Natural killer cell (primary cell): Measurements from ENCODE around the gene KNTC1. TPM values are rescaled to one million over a fixed set of nuclear protein-coding genes. Genes with fewer than 3 reads are reported as not detected.
A peak's percentile ranks its signal among the peaks of the same experiment; 100 is the strongest.

Source experiments
- ATAC-seq, 3 donors: fragments of 150-1000 bp in 2 of 3; fragments of 200-7000 bp in 1 of 3; cut with Tn5 transposase; 1 replicate in 1 of 3; 2 replicates in 2 of 3; pipeline ENCODE4 v1.10.0; 2021; ENCODE audit warnings: mild to moderate bottlenecking in 2 of 3, moderate library complexity in 2 of 3
- DNase-seq, 2 donors: peaks; one replicate each; pipeline versions ENCODE4 v3.0.0 to v3.0.0-alpha.2; 2013 to 2021; ENCODE audit warnings: mixed read lengths in 1 of 2
- H3K27ac ChIP-seq: one replicate; pipeline ENCODE4 v1.5.1; 2013; ENCODE audit warnings: mild to moderate bottlenecking, low read length
- H3K27me3 ChIP-seq: one replicate; pipeline ENCODE4 v1.6.1; 2013; ENCODE audit warnings: low read length; ENCODE audit not compliant: control insufficient read depth, insufficient read depth
- H3K36me3 ChIP-seq: one replicate; pipeline ENCODE4 v1.6.1; 2013; ENCODE audit warnings: low read length; ENCODE audit not compliant: control insufficient read depth, insufficient read depth
- H3K4me1 ChIP-seq: one replicate; pipeline ENCODE4 v1.6.1; 2013; ENCODE audit warnings: low read length; ENCODE audit not compliant: control insufficient read depth, insufficient read depth
- H3K4me3 ChIP-seq: one replicate; pipeline ENCODE4 v1.5.1; 2013; ENCODE audit warnings: low read length
- H3K9me3 ChIP-seq: one replicate; pipeline ENCODE4 v1.6.1; 2013; ENCODE audit warnings: low read length; ENCODE audit not compliant: control insufficient read depth, insufficient read depth
- H3K27ac Mint-ChIP-seq, 2 donors: one replicate each; pipeline ENCODE4 v1.8.0; 2022; ENCODE audit warnings: mild to moderate bottlenecking in 2 of 2, mixed read lengths in 2 of 2, moderate library complexity in 1 of 2
- H3K27me3 Mint-ChIP-seq, 2 donors: one replicate each; pipeline ENCODE4 v1.8.0; 2022; ENCODE audit warnings: low read depth in 2 of 2, mixed read lengths in 2 of 2
- H3K36me3 Mint-ChIP-seq: one replicate; pipeline ENCODE4 v1.8.0; 2022; ENCODE audit warnings: mixed read lengths
- H3K4me1 Mint-ChIP-seq, 2 donors: one replicate each; pipeline ENCODE4 v1.8.0; 2022; ENCODE audit warnings: mixed read lengths in 2 of 2
- H3K4me3 Mint-ChIP-seq: one replicate; pipeline ENCODE4 v1.8.0; 2022; ENCODE audit warnings: mild to moderate bottlenecking, moderate library complexity, mixed read lengths
- H3K9me3 Mint-ChIP-seq, 2 donors: one replicate each; pipeline ENCODE4 v1.8.0; 2022; ENCODE audit warnings: mixed read lengths in 2 of 2
- WGBS: methylation state at CpG from one replicate; pipeline ENCODE4 v1.1.7; 2013; ENCODE audit warnings: missing lambda C conversion rate; ENCODE audit not compliant: insufficient coverage; 5-methylcytosine and 5-hydroxymethylcytosine counted together
- intact Hi-C: fragments of 100-400 bp; cut with micrococcal nuclease; formaldehyde crosslinking; loops from one replicate; pipeline ENCODE4 v1.14.2; 2022
- total RNA-seq, 4 donors: library from RNA; stranded (reverse); fragments of 120-200 nt in 1 of 4; gene quantifications; one replicate each; pipeline versions ENCODE4 v1.2.3 to v1.2.4, GENCODE V29; 2013 to 2022
- TF ChIP-seq, protein P1 (sequence below): fragments of 200-600 bp; IDR thresholded peaks from one replicate; pipeline ENCODE4 v1.8.0; 2022; ENCODE audit warnings: antibody characterized with exemption

Gene KNTC1
- total RNA-seq, 3 donors from 2014 or later (not counting 1 experiment from before 2014, with no cell fraction given), result 31.3 to 33.8 (median 33.2) TPM

DNA sequence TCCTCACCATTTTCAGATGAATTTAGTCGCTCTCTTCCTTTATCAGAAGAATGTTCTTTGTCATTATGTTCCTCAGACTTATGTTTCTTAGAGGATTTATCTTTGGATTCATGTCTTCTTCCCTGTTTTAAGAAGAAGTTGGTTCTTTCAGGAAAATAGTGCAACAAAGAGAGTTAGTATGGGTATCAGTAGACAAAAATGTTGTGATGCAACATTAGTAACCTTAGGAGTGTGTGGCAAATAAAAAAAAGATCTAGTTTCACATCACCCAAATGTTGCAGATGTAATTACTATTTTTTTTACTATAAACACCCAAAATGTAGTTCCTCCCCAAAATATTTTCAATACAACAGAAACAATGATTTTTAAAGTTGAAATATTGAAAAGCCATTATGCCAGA lies 8.1 kb upstream of the KNTC1 start:
- Mint-ChIP-seq H3K27ac (peak overlapping the region; percentile 24 to 51), H3K4me3 (no peak overlapping the region), H3K27me3 (no peaks in the 10 kb centered on the region), H3K4me1 (peaks cover 25 to 42% of the 10 kb centered on the region in 2 donors), H3K36me3 (peaks cover 42% of the 10 kb centered on the region), H3K9me3 (no peaks in the 10 kb centered on the region)
- Histone ChIP-seq H3K4me1 (peaks cover 4% of the 10 kb centered on the region), H3K4me3 (no peak overlapping the region), H3K27me3 (no peaks in the 10 kb centered on the region), H3K9me3 (no peaks in the 10 kb centered on the region), H3K27ac (no peak overlapping the region), H3K36me3 (peaks cover 81% of the 10 kb centered on the region)
- 100% methylated on average over 1 of the region's 1 CpG for WGBS
- DNase-seq, result no peak
- intact Hi-C loops, result no loop called here
- TF ChIP-seq, protein P1, sequence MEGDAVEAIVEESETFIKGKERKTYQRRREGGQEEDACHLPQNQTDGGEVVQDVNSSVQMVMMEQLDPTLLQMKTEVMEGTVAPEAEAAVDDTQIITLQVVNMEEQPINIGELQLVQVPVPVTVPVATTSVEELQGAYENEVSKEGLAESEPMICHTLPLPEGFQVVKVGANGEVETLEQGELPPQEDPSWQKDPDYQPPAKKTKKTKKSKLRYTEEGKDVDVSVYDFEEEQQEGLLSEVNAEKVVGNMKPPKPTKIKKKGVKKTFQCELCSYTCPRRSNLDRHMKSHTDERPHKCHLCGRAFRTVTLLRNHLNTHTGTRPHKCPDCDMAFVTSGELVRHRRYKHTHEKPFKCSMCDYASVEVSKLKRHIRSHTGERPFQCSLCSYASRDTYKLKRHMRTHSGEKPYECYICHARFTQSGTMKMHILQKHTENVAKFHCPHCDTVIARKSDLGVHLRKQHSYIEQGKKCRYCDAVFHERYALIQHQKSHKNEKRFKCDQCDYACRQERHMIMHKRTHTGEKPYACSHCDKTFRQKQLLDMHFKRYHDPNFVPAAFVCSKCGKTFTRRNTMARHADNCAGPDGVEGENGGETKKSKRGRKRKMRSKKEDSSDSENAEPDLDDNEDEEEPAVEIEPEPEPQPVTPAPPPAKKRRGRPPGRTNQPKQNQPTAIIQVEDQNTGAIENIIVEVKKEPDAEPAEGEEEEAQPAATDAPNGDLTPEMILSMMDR, result no peak
- no peak for ATAC-seq

DNA sequence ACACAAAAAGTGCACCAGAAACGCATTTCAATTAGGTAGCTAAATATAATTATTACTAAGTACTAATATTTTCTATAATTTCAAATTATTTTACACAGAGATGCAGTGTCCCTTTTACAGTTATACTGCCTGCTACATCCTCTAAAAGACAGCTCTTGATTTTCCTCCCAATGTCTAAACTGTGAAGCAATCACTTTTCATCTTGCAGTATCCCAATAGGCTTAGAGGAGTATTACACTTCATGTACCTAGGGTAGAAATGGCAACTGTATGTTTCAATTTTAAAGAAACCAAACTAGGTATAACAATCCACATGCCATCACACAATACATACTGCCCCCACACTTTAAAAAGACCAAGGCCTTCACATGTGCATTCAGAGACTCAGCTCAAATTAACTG lies 7.6 kb upstream of the KNTC1 start:
- Histone ChIP-seq H3K27ac (no peak overlapping the region), H3K9me3 (no peaks in the 10 kb centered on the region), H3K4me3 (no peak overlapping the region), H3K36me3 (peaks cover 83% of the 10 kb centered on the region), H3K4me1 (peaks cover 4% of the 10 kb centered on the region), H3K27me3 (no peaks in the 10 kb centered on the region)
- H3K4me1 Mint-ChIP-seq, result peaks cover 30 to 47% of the 10 kb centered on the region in 2 donors
- no peak overlapping the region for H3K27ac Mint-ChIP-seq
- H3K36me3 Mint-ChIP-seq, result peaks cover 42% of the 10 kb centered on the region
- no peak overlapping the region for H3K4me3 Mint-ChIP-seq
- H3K9me3 Mint-ChIP-seq, result no peaks in the 10 kb centered on the region
- intact Hi-C loops, result no loop called here
- DNase-seq (no peak), ATAC-seq (no peak)
- no CpG with 5 or more reads among the region's 1 CpG for WGBS
- H3K27me3 Mint-ChIP-seq, result no peaks in the 10 kb centered on the region
- TF ChIP-seq, protein P1, result no peak

DNA sequence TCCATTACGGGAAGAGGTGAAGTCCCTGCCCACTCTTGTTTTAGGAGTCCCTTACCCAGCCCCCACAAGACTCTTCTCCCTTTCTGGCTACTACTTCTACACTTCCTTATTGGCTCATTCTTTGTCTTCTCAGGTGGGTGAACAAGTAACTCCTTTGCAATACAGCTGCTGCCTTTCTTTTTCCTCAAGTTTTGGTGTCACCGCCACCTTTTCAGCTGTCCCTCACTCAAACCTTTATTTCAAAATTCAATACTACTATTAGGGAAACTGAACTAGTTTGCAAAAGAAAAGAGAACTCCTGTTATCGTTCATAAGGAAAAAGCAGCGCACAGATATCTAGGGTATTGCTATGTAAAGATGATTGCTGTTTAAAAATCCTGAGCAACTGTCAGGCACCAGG lies 6.4 kb upstream of the KNTC1 start:
- Histone ChIP-seq H3K27ac (no peak overlapping the region), H3K36me3 (peaks cover 76% of the 10 kb centered on the region), H3K9me3 (no peaks in the 10 kb centered on the region), H3K4me1 (peaks cover 13% of the 10 kb centered on the region), H3K4me3 (no peak overlapping the region), H3K27me3 (no peaks in the 10 kb centered on the region)
- H3K4me3 Mint-ChIP-seq, result no peak overlapping the region
- peak overlapping the region in 1 of 2 donors; percentile 5 for H3K27ac Mint-ChIP-seq
- 97% methylated on average over 4 of the region's 4 CpGs for WGBS
- intact Hi-C loops, result no loop called here
- no peak for ATAC-seq
- H3K27me3 Mint-ChIP-seq, result no peaks in the 10 kb centered on the region
- TF ChIP-seq, protein P1, result no peak
- no peak for DNase-seq
- H3K4me1 Mint-ChIP-seq, result peaks cover 40 to 51% of the 10 kb centered on the region in 2 donors
- peaks cover 33% of the 10 kb centered on the region for H3K36me3 Mint-ChIP-seq
- no peaks in the 10 kb centered on the region for H3K9me3 Mint-ChIP-seq

DNA sequence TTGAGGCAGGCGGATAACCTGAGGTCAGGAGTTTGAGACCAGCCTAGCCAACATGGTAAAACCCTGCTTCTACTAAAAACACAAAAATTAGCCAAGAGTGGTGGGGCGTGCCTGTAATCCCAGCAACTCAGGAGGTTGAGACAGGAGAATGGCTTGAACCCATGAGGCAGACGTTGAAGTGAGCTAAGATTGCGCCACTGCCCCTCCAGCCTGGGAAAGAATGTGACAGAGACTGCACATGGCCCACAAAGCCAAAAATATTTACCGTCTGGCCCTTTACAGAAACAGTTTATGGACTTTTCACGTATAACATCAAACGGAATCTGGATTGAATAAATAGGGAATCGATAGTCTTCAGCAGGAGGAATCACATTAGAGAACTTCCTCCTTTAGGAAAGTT lies 3.8 kb upstream of the KNTC1 start:
- Histone ChIP-seq H3K27me3 (no peaks in the 10 kb centered on the region), H3K27ac (no peak overlapping the region), H3K9me3 (no peaks in the 10 kb centered on the region), H3K4me3 (no peak overlapping the region), H3K4me1 (peaks cover 20% of the 10 kb centered on the region), H3K36me3 (peaks cover 51% of the 10 kb centered on the region)
- Mint-ChIP-seq H3K27me3 (no peaks in the 10 kb centered on the region), H3K4me3 (no peak overlapping the region), H3K36me3 (peaks cover 21% of the 10 kb centered on the region), H3K9me3 (no peaks in the 10 kb centered on the region), H3K4me1 (peaks cover 40 to 42% of the 10 kb centered on the region in 2 donors), H3K27ac (no peak overlapping the region)
- no peak for ATAC-seq
- no peak for DNase-seq
- 65% methylated on average over 7 of the region's 8 CpGs for whole genome bisulfite sequencing
- intact Hi-C loops, result no loop called here
- TF ChIP-seq, protein P1, result no peak
